GM18526 (cell line): Measurements from ENCODE around the gene MBOAT7.

Experiments
- POLR2A ChIP-seq: IDR thresholded peaks from 3 replicates; pipeline ENCODE4 v1.6.1; 2011; ENCODE audit not compliant: insufficient read length; ENCODE audit errors: extremely low read depth

MBOAT7 gene

GRCh38 chr19:54190503-54191010, 1.2 kb upstream of the MBOAT7 start:
- TF ChIP-seq POLR2A, result no peak

- peak; percentile 64 for TF ChIP-seq POLR2A
These were observed 539 bp upstream of the MBOAT7 start for GRCh38 chr19:54189735-54190502.

- no peak for TF ChIP-seq POLR2A
These were observed 1.0 kb downstream of the MBOAT7 start for GRCh38 chr19:54188215-54188871.

- no peak for TF ChIP-seq POLR2A
These were observed 2.4 kb downstream of the MBOAT7 start for GRCh38 chr19:54186934-54187381.

- no peak for TF ChIP-seq POLR2A
These were observed 3.0 kb downstream of the MBOAT7 start for GRCh38 chr19:54186351-54186750.

GRCh38 chr19:54183431-54183830, 5.9 kb downstream of the MBOAT7 start:
- no peak for TF ChIP-seq POLR2A

GRCh38 chr19:54180691-54181091, 8.7 kb downstream of the MBOAT7 start:
- TF ChIP-seq POLR2A, result no peak

- TF ChIP-seq POLR2A, result no peak
These were observed 9.4 kb downstream of the MBOAT7 start for GRCh38 chr19:54179921-54180461.

GRCh38 chr19:54179262-54179852, 10.0 kb downstream of the MBOAT7 start:
- TF ChIP-seq POLR2A, result no peak

- TF ChIP-seq POLR2A, result no peak
These were observed 10.7 kb downstream of the MBOAT7 start for GRCh38 chr19:54178581-54179261.

GRCh38 chr19:54173951-54174834, 15.2 kb downstream of the MBOAT7 start:
- no peak for TF ChIP-seq POLR2A

GRCh38 chr19:54173359-54173699, 16.1 kb downstream of the MBOAT7 start:
- no peak for TF ChIP-seq POLR2A

- TF ChIP-seq POLR2A, result no peak
These were observed 16.7 kb downstream of the MBOAT7 start, which contains the start of gene TMC4 for GRCh38 chr19:54172471-54173358. TMC4 (minus strand) TSS chr19:54173160; CDS start chr19:54173117, 43 bp downstream.
